NCI-H510A treated with DMSO at 0.1 percent for 48 hours (cell line): ENCODE data around the gene PPIL4.

Source experiments
- DNase-seq: peaks from one replicate; lab custom pipeline; 2025; lab: John Stamatoyannopoulos, UW

PPIL4 gene

GRCh38 chr6:149545754-149546471 is at the start of gene PPIL4:
PPIL4 (minus strand) TSS chr6:149546043; CDS start chr6:149546005, 38 bp downstream.
- DNase-seq = peak; percentile 73

- DNase-seq = no peak
Measured at GRCh38 chr6:149593408-149593807, 47.6 kb upstream of the PPIL4 start.

GRCh38 chr6:149592983-149593382 is 47.1 kb upstream of the PPIL4 start:
- DNase-seq = no peak

DNA sequence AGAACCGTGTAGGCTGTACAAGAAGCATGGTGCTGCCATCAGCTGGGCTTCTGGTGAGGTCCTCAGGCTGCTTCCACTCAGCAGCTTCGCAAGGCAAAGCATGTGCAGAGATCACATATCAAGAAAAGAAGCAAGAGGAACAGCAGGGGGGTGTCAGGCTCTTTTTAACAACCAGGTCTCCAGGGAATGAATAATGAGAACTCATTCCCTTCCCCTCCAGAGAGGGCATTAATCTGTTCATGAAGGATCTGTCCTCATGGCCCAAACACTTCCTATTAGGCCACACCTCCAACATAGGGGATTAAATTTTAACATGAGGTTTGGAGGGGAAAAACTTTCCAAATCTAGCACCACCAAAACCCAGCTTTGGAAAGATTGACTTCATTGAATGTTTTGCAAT is 40.3 kb upstream of the PPIL4 start:
- DNase-seq = no peak

DNA sequence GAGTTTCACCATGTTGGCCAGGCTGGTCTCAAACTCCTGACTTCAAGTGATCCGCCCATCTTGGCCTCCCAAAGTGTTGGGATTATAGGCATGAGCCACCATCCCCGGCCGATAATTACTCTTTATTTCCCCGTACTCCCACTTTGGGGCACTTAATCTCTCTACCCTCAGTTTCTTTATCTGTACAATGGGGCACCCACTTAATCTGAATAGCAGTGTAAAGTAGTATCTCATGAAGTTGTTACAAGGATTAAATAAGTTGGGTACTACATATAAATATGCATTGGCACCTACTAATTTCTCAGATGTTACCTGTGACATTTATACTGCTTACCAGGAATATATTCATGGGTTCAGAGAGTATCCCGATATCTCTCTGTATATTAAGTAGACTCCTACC is 35.5 kb upstream of the PPIL4 start:
- no peak for DNase-seq

- DNase-seq = no peak
Measured at GRCh38 chr6:149580880-149581279, 35.0 kb upstream of the PPIL4 start.

GRCh38 chr6:149567945-149568585 is 22.2 kb upstream of the PPIL4 start:
- no peak for DNase-seq

DNA sequence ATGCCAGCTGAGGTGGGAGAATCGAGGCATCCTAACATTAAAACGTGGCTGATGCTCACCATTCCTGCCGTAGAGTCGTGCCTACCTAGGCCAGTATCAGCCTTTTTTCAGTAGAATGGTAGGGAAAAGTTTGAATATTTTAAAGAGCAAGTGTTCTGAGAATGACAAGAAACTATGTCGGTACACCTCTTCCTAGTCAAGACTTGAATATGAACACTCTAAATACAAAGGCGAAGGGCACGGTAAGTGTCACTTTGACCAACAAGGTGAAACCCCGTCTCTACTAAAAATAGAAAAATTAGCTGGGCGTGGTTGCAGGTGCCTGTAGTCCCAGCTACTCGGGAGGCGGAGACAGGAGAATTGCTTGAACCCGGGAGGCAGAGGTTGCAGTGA is 21.3 kb upstream of the PPIL4 start:
- DNase-seq = no peak

- DNase-seq = peak; percentile 18
Measured at GRCh38 chr6:149566410-149567193, 20.8 kb upstream of the PPIL4 start.

- peak; percentile 68 for DNase-seq
Measured at GRCh38 chr6:149565527-149566409, 19.9 kb upstream of the PPIL4 start, which contains the start of gene GINM1. GINM1 (plus strand) TSS chr6:149566375; CDS start chr6:149566415, 40 bp downstream.

DNA sequence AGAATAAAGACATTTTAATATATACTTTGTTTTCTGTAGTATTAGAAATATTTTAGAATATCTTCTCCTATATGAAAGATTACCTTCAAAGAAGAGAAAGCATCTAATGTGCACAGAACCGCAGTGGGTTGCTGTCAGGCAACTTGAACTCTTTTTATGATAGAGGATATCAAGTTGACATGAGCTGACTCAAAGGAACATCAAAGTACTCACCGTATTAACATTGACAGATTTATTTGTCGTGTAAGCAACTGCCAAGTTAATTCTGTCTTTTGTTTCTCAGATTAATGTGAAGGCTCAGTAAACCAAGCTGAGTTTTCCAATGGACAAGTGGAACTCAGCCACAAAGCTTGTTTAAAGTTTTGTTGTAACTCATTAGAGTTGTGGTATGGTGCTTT is 18.1 kb upstream of the PPIL4 start:
- DNase-seq = no peak

- no peak for DNase-seq
Measured at GRCh38 chr6:149563203-149563927, 17.5 kb upstream of the PPIL4 start.

- no peak for DNase-seq
Measured at GRCh38 chr6:149560736-149561135, 14.9 kb upstream of the PPIL4 start.

DNA sequence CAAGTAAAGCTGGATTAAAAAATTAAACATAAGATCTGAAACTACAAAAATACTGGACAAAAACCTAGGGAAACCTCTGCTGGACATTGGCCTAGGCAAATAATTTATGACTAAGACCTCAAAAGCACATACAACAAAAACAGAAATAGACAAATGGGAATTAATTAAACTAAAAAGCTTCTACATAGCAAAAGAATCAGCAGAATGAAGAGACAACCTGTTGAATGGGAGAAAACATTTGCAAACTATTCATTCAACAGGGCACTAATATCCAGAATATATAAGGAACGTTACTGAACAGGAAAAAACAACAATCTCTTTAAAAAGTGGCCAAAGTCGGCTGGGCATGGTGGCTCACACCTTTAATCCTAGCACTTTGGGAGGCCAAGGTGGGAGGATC is 13.5 kb upstream of the PPIL4 start:
- DNase-seq = no peak

- no peak for DNase-seq
Measured at GRCh38 chr6:149558029-149558428, 12.2 kb upstream of the PPIL4 start.

DNA sequence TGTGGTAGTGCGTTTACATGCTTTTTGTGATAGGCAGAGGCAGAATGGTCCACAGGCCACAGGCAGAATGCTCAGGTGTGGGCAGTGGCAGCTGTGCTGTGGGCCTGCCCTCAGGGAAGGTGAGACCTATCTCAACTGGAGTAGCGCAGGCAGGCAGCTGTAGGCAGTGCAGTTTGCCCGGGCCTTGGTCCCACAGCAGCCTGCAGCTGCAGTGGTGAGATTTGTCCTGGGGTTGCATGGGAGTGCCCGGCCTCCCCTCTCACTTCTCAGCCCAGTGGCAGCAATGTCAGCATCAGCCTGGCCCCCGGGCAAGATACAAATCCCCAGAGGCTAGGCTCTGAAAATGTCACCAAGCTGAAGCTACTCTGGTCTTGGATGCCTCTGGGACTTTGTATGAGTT is 6.1 kb upstream of the PPIL4 start:
- no peak for DNase-seq

DNA sequence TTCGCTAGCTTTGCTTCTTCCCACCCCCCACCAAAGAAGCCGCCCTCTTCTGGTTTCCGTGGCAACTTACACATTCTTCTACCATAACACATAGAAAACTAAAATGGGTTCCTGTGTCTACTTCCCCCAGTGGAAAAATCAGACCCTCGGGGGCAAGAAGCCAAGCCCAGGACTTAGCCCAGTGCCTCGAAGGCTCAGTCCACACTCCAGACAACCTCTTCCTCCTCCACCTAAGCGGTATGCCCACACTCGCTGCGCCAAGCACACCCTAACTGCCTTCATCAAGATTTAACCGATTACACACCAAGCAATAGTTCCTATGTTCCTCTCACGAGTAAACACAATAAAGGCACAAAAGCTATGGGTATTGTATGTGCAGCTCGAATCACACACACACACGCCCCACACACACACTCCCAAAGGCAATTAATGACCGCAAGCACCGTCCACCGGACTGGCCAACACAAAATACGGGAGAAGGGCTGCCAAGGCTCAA is 537 bp downstream of the PPIL4 start:
- DNase-seq = no peak

GRCh38 chr6:149544646-149545257 is 1.1 kb downstream of the PPIL4 start:
- DNase-seq = no peak

- DNase-seq = no peak
Measured at GRCh38 chr6:149541139-149541538, 4.7 kb downstream of the PPIL4 start.

- DNase-seq = no peak
Measured at GRCh38 chr6:149534742-149535141, 11.1 kb downstream of the PPIL4 start.

DNA sequence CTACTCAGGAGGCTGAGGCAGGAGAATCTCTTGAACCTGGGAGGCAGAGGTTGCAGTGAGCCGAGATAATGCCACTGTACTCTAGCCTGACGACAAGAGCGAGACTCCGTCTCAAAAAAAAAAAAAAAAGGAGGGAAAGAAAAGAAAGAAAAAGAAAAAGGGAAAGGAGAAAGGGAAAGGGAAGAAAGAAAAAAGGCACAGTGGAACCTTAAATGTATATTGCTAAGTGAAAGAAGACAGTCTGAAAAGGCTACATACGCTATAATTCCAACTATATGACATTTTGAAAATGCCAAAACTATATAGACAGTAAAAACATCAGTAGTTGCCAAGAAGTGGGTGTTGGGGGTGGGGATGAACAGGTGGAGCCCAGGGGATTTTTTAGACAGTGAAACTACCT is 16.2 kb downstream of the PPIL4 start:
- DNase-seq = no peak
